ENCODE data around the gene KLHL22. TPM values are rescaled to one million over a fixed set of nuclear protein-coding genes. Genes with fewer than 3 reads are reported as not detected.

KLHL22 gene
- total RNA-seq, 2 donors from 2014 or later: 10.4 to 13.2 TPM

- Histone ChIP-seq H3K9ac (ENCODE audit: low read depth in 2 of 2, low read length in 2 of 2) (no peak overlapping the region), H3K36me3 (no peaks in the 10 kb centered on the region), H3K27me3 (no peaks in the 10 kb centered on the region), H3K4me1 (no peaks in the 10 kb centered on the region), H3K4me3 (no peak overlapping the region), H3K9me3 (no peaks in the 10 kb centered on the region), H3K27ac (no peak overlapping the region)
- DNase-seq: no peak
- TF ChIP-seq CTCF (IDR thresholded peaks at IDR 0.05): no peak
- intact Hi-C loops (cut with DNase I): no loop called here
Measured at GRCh38 chr22:20448630-20449029, 47.0 kb downstream of the KLHL22 start.

GRCh38 chr22:20446383-20446970 is 49.1 kb downstream of the KLHL22 start:
- no peak overlapping the region for H3K27ac ChIP-seq
- TF ChIP-seq CTCF (IDR thresholded peaks at IDR 0.05): no peak
- H3K4me1 ChIP-seq: no peaks in the 10 kb centered on the region
- no peak overlapping the region for H3K9ac ChIP-seq (ENCODE audit: low read depth in 2 of 2, low read length in 2 of 2)
- no peak for DNase-seq
- H3K9me3 ChIP-seq: no peaks in the 10 kb centered on the region
- H3K36me3 ChIP-seq: no peaks in the 10 kb centered on the region
- intact Hi-C loops (cut with DNase I): no loop called here
- no peaks in the 10 kb centered on the region for H3K27me3 ChIP-seq
- no peak overlapping the region for H3K4me3 ChIP-seq

- intact Hi-C loops (cut with DNase I): no loop called here
- no peaks in the 10 kb centered on the region for H3K9me3 ChIP-seq
- no peak for DNase-seq
Measured at GRCh38 chr22:20444325-20444724, 51.3 kb downstream of the KLHL22 start.

GRCh38 chr22:20442485-20443284 is 52.9 kb downstream of the KLHL22 start:
- no peak for DNase-seq
- H3K27ac ChIP-seq: no peak overlapping the region
- no peaks in the 10 kb centered on the region for H3K9me3 ChIP-seq
- no peak overlapping the region for H3K4me3 ChIP-seq
- no peak overlapping the region for H3K9ac ChIP-seq (ENCODE audit: low read depth in 2 of 2, low read length in 2 of 2)
- H3K36me3 ChIP-seq: no peaks in the 10 kb centered on the region
- H3K27me3 ChIP-seq: peaks cover 13% of the 10 kb centered on the region
- intact Hi-C loops (cut with DNase I): no loop called here
- no peak for TF ChIP-seq CTCF (IDR thresholded peaks at IDR 0.05)
- H3K4me1 ChIP-seq: no peaks in the 10 kb centered on the region

More at GRCh38 chr22:20444325-20444724, 51.3 kb downstream of the KLHL22 start:
- Histone ChIP-seq H3K36me3 (no peaks in the 10 kb centered on the region), H3K27me3 (no peaks in the 10 kb centered on the region), H3K27ac (no peak overlapping the region), H3K4me3 (no peak overlapping the region), H3K4me1 (no peaks in the 10 kb centered on the region), H3K9ac (ENCODE audit: low read depth in 2 of 2, low read length in 2 of 2) (no peak overlapping the region)
- TF ChIP-seq CTCF (IDR thresholded peaks at IDR 0.05): no peak

- no peak for DNase-seq
- Histone ChIP-seq H3K4me1 (no peaks in the 10 kb centered on the region), H3K4me3 (no peak overlapping the region), H3K9me3 (no peaks in the 10 kb centered on the region), H3K27ac (no peak overlapping the region), H3K9ac (ENCODE audit: low read depth in 2 of 2, low read length in 2 of 2) (no peak overlapping the region), H3K27me3 (peaks cover 19% of the 10 kb centered on the region), H3K36me3 (no peaks in the 10 kb centered on the region)
- intact Hi-C loops (cut with DNase I): no loop called here
- TF ChIP-seq CTCF (IDR thresholded peaks at IDR 0.05): no peak
Measured at GRCh38 chr22:20441631-20442484, 53.7 kb downstream of the KLHL22 start.
